Mammary epithelial cell (primary cell): ENCODE measurements around the gene PARP9.

Experiments
- CTCF ChIP-seq, 2 donors: IDR thresholded peaks in 1 of 2; conservative IDR thresholded peaks in 1 of 2; 2 replicates each; pipeline ENCODE4 v1.5.1; 2011 to 2012; ENCODE audit warnings: inconsistent platforms in 2 of 2, low read length in 2 of 2, mild to moderate bottlenecking in 2 of 2, control low read depth in 1 of 2, low read depth in 1 of 2; ENCODE audit not compliant: insufficient read depth in 1 of 2; ENCODE audit errors: extremely low read depth in 1 of 2
- EZH2 ChIP-seq: IDR thresholded peaks from 2 replicates; pipeline ENCODE4 v1.6.1; 2012; ENCODE audit warnings: low read length, inconsistent platforms, borderline replicate concordance

GRCh38 chr3:122481390-122481789 lies 82.7 kb downstream of the PARP9 start:
- no peak for TF ChIP-seq CTCF (conservative IDR thresholded peaks at IDR 0.05 in 1 of 2, IDR thresholded peaks at IDR 0.05 in 1 of 2; ENCODE audit: extremely low read depth in 1 of 2, insufficient read depth in 1 of 2, low read depth in 1 of 2, low read length in 2 of 2)
- TF ChIP-seq EZH2, result no peak
